H9 (cell line): ENCODE results near the gene HCST. TPM values are rescaled to one million over a fixed set of nuclear protein-coding genes. Genes with fewer than 3 reads are reported as not detected.

ENCODE experiments used
- DNase-seq: peaks from one replicate; pipeline ENCODE4 v3.0.0-alpha.2; 2017
- H2AFZ ChIP-seq: one replicate; pipeline ENCODE4 v1.6.1; 2013; ENCODE audit warnings: mild to moderate bottlenecking, low read length, control low read depth, moderate library complexity
- H2AK5ac ChIP-seq: 2 replicates; pipeline ENCODE4 v1.6.1; 2013; ENCODE audit warnings: low read length, control low read depth, mixed read lengths; ENCODE audit not compliant: insufficient read length
- H2BK120ac ChIP-seq: one replicate; pipeline ENCODE4 v1.6.1; 2013; ENCODE audit warnings: low read depth, mild to moderate bottlenecking, low read length, control low read depth, inconsistent platforms; ENCODE audit not compliant: poor library complexity, severe bottlenecking
- H2BK12ac ChIP-seq: 2 replicates; pipeline ENCODE4 v1.6.1; 2013; ENCODE audit warnings: low read length, control low read depth, mixed read lengths, low read depth; ENCODE audit not compliant: insufficient read length
- H2BK15ac ChIP-seq: 2 replicates; pipeline ENCODE4 v1.6.1; 2013; ENCODE audit warnings: low read depth, low read length, control low read depth
- H2BK20ac ChIP-seq: one replicate; pipeline ENCODE4 v1.6.1; 2013; ENCODE audit warnings: low read depth, mild to moderate bottlenecking, low read length, control low read depth, inconsistent platforms; ENCODE audit not compliant: poor library complexity, severe bottlenecking
- H2BK5ac ChIP-seq: 2 replicates; pipeline ENCODE4 v1.6.1; 2013; ENCODE audit warnings: low read length, control low read depth, mixed read lengths; ENCODE audit not compliant: insufficient read length
- H3K14ac ChIP-seq: 2 replicates; pipeline ENCODE4 v1.6.1; 2013; ENCODE audit warnings: low read length, control low read depth; ENCODE audit not compliant: insufficient read depth
- H3K18ac ChIP-seq: 2 replicates; pipeline ENCODE4 v1.6.1; 2013; ENCODE audit warnings: low read depth, mild to moderate bottlenecking, mixed read lengths, low read length, control low read depth; ENCODE audit not compliant: insufficient read length
- H3K23ac ChIP-seq: 2 replicates; pipeline ENCODE4 v1.6.1; 2013; ENCODE audit warnings: low read length, control low read depth, mixed read lengths, low read depth; ENCODE audit not compliant: insufficient read length
- H3K23me2 ChIP-seq: 2 replicates; pipeline ENCODE4 v1.6.1; 2013; ENCODE audit warnings: low read depth, mild to moderate bottlenecking, mixed read lengths, low read length, control low read depth; ENCODE audit not compliant: insufficient read length, poor library complexity, severe bottlenecking
- H3K27ac ChIP-seq: 2 replicates; pipeline ENCODE4 v1.5.1; 2013; ENCODE audit warnings: low read length, control low read depth, mixed read lengths, low read depth; ENCODE audit not compliant: insufficient read length
- H3K27me3 ChIP-seq: 2 replicates; pipeline ENCODE4 v1.6.1; 2013; ENCODE audit warnings: low read length, control low read depth, inconsistent platforms; ENCODE audit not compliant: insufficient read depth
- H3K4ac ChIP-seq: 2 replicates; pipeline ENCODE4 v1.6.1; 2013; ENCODE audit warnings: low read depth, mild to moderate bottlenecking, control low read depth, inconsistent platforms, low read length, moderate library complexity
- H3K4me1 ChIP-seq: 2 replicates; pipeline ENCODE4 v1.6.1; 2013; ENCODE audit warnings: low read length, control low read depth, inconsistent platforms; ENCODE audit not compliant: insufficient read depth
- H3K4me2 ChIP-seq: 2 replicates; pipeline ENCODE4 v1.6.1; 2013; ENCODE audit warnings: low read length, control low read depth, mixed read lengths; ENCODE audit not compliant: insufficient read length, insufficient read depth
- H3K56ac ChIP-seq: 2 replicates; pipeline ENCODE4 v1.6.1; 2013; ENCODE audit warnings: low read depth, mild to moderate bottlenecking, mixed read lengths, low read length, control low read depth; ENCODE audit not compliant: insufficient read length
- H3K79me1 ChIP-seq: 2 replicates; pipeline ENCODE4 v1.6.1; 2013; ENCODE audit warnings: low read depth, mild to moderate bottlenecking, moderate library complexity, low read length, control low read depth, inconsistent platforms; ENCODE audit not compliant: insufficient read depth, poor library complexity, severe bottlenecking
- H3K79me2 ChIP-seq: 2 replicates; pipeline ENCODE4 v1.6.1; 2013; ENCODE audit warnings: low read length, control low read depth, inconsistent platforms; ENCODE audit not compliant: insufficient read depth
- H3K9ac ChIP-seq: 2 replicates; pipeline ENCODE4 v1.6.1; 2013; ENCODE audit warnings: low read length, control low read depth, mixed read lengths; ENCODE audit not compliant: insufficient read length; ENCODE audit errors: extremely low read depth
- H3K9me3 ChIP-seq: one replicate; pipeline ENCODE4 v1.6.1; 2013; ENCODE audit warnings: low read depth, low read length, inconsistent platforms; ENCODE audit not compliant: control insufficient read depth
- H3T11ph ChIP-seq: one replicate; pipeline ENCODE4 v1.6.1; 2013; ENCODE audit warnings: mild to moderate bottlenecking, low read length, control low read depth, inconsistent platforms
- H4K20me1 ChIP-seq: one replicate; pipeline ENCODE4 v1.6.1; 2013; ENCODE audit not compliant: control insufficient read depth, insufficient read length, insufficient read depth
- H4K5ac ChIP-seq: 2 replicates; pipeline ENCODE4 v1.6.1; 2013; ENCODE audit warnings: low read depth, mild to moderate bottlenecking, mixed read lengths, low read length, control low read depth; ENCODE audit not compliant: insufficient read length
- H4K8ac ChIP-seq: replicated peaks from 2 replicates; pipeline ENCODE4 v1.6.1; 2013; ENCODE audit warnings: low read length, control low read depth, mixed read lengths, low read depth; ENCODE audit not compliant: insufficient read length
- H4K91ac ChIP-seq: 2 replicates; pipeline ENCODE4 v1.6.1; 2013; ENCODE audit warnings: low read depth, mild to moderate bottlenecking, moderate library complexity, mixed read lengths, low read length, control low read depth; ENCODE audit not compliant: insufficient read length
- H3K27ac Mint-ChIP-seq, 3 experiments: 2 replicates in 2 of 3; 3 replicates in 1 of 3; pipeline ENCODE4 v1.8.0; 2020 to 2021; ENCODE audit warnings: mixed read lengths in 3 of 3, mild to moderate bottlenecking in 1 of 3, moderate library complexity in 1 of 3
- H3K27me3 Mint-ChIP-seq: 2 replicates; pipeline ENCODE4 v1.8.0; 2021; ENCODE audit warnings: low read depth, mild to moderate bottlenecking, moderate library complexity, mixed read lengths
- H3K36me3 Mint-ChIP-seq, 3 experiments: 2 replicates in 2 of 3; 3 replicates in 1 of 3; pipeline ENCODE4 v1.8.0; 2020 to 2021; ENCODE audit warnings: low read depth in 3 of 3, mixed read lengths in 3 of 3; ENCODE audit not compliant: insufficient read depth in 1 of 3
- H3K4me1 Mint-ChIP-seq, 2 experiments: 2 replicates each; pipeline ENCODE4 v1.8.0; 2020; ENCODE audit warnings: mixed read lengths in 2 of 2
- H3K4me3 Mint-ChIP-seq, 2 experiments: 2 replicates in 1 of 2; 3 replicates in 1 of 2; pipeline ENCODE4 v1.8.0; 2020 to 2021; ENCODE audit warnings: mild to moderate bottlenecking in 2 of 2, mixed read lengths in 2 of 2, moderate library complexity in 1 of 2
- H3K9me3 Mint-ChIP-seq, 2 experiments: 2 replicates in 1 of 2; 3 replicates in 1 of 2; pipeline ENCODE4 v1.8.0; 2020; ENCODE audit warnings: mild to moderate bottlenecking in 2 of 2, mixed read lengths in 2 of 2, moderate library complexity in 1 of 2
- CTCF ChIP-seq: fragments of 200-600 bp; sonication (generic); conservative IDR thresholded peaks from 3 replicates; pipeline ENCODE4 v1.8.0; 2021; ENCODE audit warnings: antibody characterized with exemption, mild to moderate bottlenecking
- WGBS: extraction: QIAGEN DNeasy Blood & Tissue Kit; methylation state at CpG from one replicate; pipeline ENCODE4 v1.1.7; 2013; ENCODE audit warnings: missing lambda C conversion rate, low lambda C conversion rate, mixed read lengths; ENCODE audit not compliant: insufficient read length; ENCODE audit errors: extremely low coverage; 5-methylcytosine and 5-hydroxymethylcytosine counted together
- total RNA-seq: library from RNA; stranded (reverse); gene quantifications from 2 replicates; pipeline ENCODE4 v1.2.1, GENCODE V29; 2021

The HCST gene
- total RNA-seq, 1 experiment from 2014 or later: 0.68 TPM

- no peaks in the 10 kb centered on the region for H3K9me3 ChIP-seq
- H2BK12ac ChIP-seq: no peak overlapping the region
- Mint-ChIP-seq H3K36me3 (peaks cover 24 to 43% (median 36%) of the 10 kb centered on the region in 3 experiments), H3K9me3 (no peaks in the 10 kb centered on the region; a peak in 1 of 5 replicates), H3K27me3 (no peaks in the 10 kb centered on the region; the same call in none of the 2 replicates), H3K4me1 (no peaks in the 10 kb centered on the region), H3K4me3 (no peak overlapping the region), H3K27ac (no peak overlapping the region)
- no peaks in the 10 kb centered on the region for H3K4me1 ChIP-seq
- no peak for DNase-seq
- no peak overlapping the region for H3K56ac ChIP-seq
- H3K23ac ChIP-seq: no peak overlapping the region
- H3K79me1 ChIP-seq: no peaks in the 10 kb centered on the region
- H3K79me2 ChIP-seq: no peaks in the 10 kb centered on the region
- no peak overlapping the region for H3K27ac ChIP-seq
- H3K27me3 ChIP-seq: no peaks in the 10 kb centered on the region
- no peak overlapping the region for H3K9ac ChIP-seq
- no peak overlapping the region for H3T11ph ChIP-seq
- H4K91ac ChIP-seq: no peak overlapping the region
- no peak overlapping the region for H2BK120ac ChIP-seq
- H2AK5ac ChIP-seq: no peak overlapping the region
- no peak overlapping the region for H2BK15ac ChIP-seq
- H4K5ac ChIP-seq: no peak overlapping the region
- TF ChIP-seq CTCF: no peak
- no peak overlapping the region for H2BK5ac ChIP-seq
- no peak overlapping the region for H3K18ac ChIP-seq
- H3K4ac ChIP-seq: no peak overlapping the region
- H3K14ac ChIP-seq: no peak overlapping the region
- H4K20me1 ChIP-seq: no peaks in the 10 kb centered on the region
- H3K4me2 ChIP-seq: no peak overlapping the region
- no CpG with 5 or more reads among the region's 6 CpGs for WGBS
- H2AFZ ChIP-seq: no peak overlapping the region
- H3K23me2 ChIP-seq: no peaks in the 10 kb centered on the region
- no peak overlapping the region for H2BK20ac ChIP-seq
- no peak overlapping the region for H4K8ac ChIP-seq
These were observed 17.0 kb upstream of the HCST start for GRCh38 chr19:35885225-35885738.
